Stomach (tissue), 4 donors: ENCODE measurements around the gene GRIN2C.

Source experiments
- POLR2AphosphoS5 ChIP-seq, 3 donors: sonication (generic); formaldehyde crosslinking; IDR thresholded peaks; one replicate each; pipeline ENCODE4 v1.6.1; 2016; ENCODE audit warnings: antibody characterized with exemption in 3 of 3
- TF ChIP-seq, protein P1 (sequence below), 7 experiments: fragments of 450-650 bp in 4 of 7; fragments of 200-600 bp in 3 of 7; sonication (generic) in 3 of 7; IDR thresholded peaks; one replicate each; pipeline ENCODE4 v1.5.1; 2016 to 2019; ENCODE audit warnings: antibody characterized with exemption in 7 of 7, control low read depth in 2 of 7, mild to moderate bottlenecking in 1 of 7

DNA sequence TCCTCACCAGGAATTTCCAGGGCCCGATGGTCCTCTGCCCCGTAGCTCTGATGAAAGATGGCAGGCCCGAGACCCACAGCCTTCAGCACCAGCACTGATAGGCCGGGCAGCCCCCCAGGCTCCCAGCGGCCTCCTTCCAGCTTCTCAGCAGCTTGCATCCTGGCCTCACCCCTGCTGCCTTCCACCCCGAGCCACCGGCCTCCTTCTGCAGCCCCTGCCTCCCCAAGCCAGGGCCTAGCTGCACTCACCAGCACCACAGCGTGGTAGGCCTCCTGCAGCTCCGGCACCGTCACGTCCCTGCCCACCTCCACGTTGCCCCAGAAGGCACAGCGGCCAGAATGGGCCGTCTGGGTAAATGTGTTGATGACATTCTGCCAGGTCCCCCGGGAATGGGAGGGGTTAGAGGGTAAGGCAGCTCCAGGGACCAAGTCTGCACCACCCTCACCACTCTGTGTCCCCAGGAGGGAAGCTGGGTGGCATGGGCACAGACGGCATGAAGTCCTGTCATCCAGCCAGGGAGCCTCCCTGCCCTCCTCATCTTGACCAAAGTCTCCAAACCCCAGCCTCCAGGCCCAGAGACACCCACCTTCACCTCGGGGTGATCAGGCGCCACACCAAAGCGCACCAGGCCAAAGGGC is 6.6 kb upstream of the GRIN2C start:
- TF ChIP-seq POLR2AphosphoS5 (IDR thresholded peaks at IDR 0.05) = no peak
- TF ChIP-seq, protein P1, sequence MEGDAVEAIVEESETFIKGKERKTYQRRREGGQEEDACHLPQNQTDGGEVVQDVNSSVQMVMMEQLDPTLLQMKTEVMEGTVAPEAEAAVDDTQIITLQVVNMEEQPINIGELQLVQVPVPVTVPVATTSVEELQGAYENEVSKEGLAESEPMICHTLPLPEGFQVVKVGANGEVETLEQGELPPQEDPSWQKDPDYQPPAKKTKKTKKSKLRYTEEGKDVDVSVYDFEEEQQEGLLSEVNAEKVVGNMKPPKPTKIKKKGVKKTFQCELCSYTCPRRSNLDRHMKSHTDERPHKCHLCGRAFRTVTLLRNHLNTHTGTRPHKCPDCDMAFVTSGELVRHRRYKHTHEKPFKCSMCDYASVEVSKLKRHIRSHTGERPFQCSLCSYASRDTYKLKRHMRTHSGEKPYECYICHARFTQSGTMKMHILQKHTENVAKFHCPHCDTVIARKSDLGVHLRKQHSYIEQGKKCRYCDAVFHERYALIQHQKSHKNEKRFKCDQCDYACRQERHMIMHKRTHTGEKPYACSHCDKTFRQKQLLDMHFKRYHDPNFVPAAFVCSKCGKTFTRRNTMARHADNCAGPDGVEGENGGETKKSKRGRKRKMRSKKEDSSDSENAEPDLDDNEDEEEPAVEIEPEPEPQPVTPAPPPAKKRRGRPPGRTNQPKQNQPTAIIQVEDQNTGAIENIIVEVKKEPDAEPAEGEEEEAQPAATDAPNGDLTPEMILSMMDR (IDR thresholded peaks at IDR 0.05) = no peak
